Endodermal cell (in vitro differentiated cells): Measurements from ENCODE around the gene SETX. TPM values are rescaled to one million over a fixed set of nuclear protein-coding genes. Genes with fewer than 3 reads are reported as not detected.
A peak's percentile ranks its signal among the peaks of the same experiment; 100 is the strongest.

ENCODE experiments used
- DNase-seq: peaks from one replicate; pipeline ENCODE4 v3.0.0-alpha.2; 2017
- H3K27ac ChIP-seq: 2 replicates; pipeline ENCODE4 v1.5.1; 2013; ENCODE audit warnings: mild to moderate bottlenecking, low read depth, low read length, moderate library complexity
- H3K27me3 ChIP-seq: 2 replicates; pipeline ENCODE4 v1.6.1; 2013; ENCODE audit warnings: mild to moderate bottlenecking, low read length, moderate library complexity; ENCODE audit not compliant: insufficient read depth, control insufficient read depth, poor library complexity, severe bottlenecking
- H3K36me3 ChIP-seq: 2 replicates; pipeline ENCODE4 v1.7.0; 2013; ENCODE audit warnings: mild to moderate bottlenecking, low read length, moderate library complexity; ENCODE audit not compliant: control insufficient read depth, insufficient read depth
- H3K4me1 ChIP-seq: one replicate; pipeline ENCODE4 v1.7.0; 2013; ENCODE audit warnings: low read length; ENCODE audit not compliant: control insufficient read depth, insufficient read depth
- H3K4me3 ChIP-seq: 2 replicates; pipeline ENCODE4 v1.5.1; 2013; ENCODE audit warnings: mild to moderate bottlenecking, low read length, moderate library complexity
- H3K9ac ChIP-seq: 2 replicates; pipeline ENCODE4 v1.6.1; 2013; ENCODE audit warnings: mild to moderate bottlenecking, low read length, moderate library complexity; ENCODE audit not compliant: poor library complexity, severe bottlenecking; ENCODE audit errors: extremely low read depth
- H3K9me3 ChIP-seq: 2 replicates; pipeline ENCODE4 v1.6.1; 2013; ENCODE audit warnings: mild to moderate bottlenecking, low read length, moderate library complexity; ENCODE audit not compliant: control insufficient read depth
- H3K27ac Mint-ChIP-seq: 2 replicates; pipeline ENCODE4 v1.8.0; 2020; ENCODE audit warnings: mixed read lengths
- H3K27me3 Mint-ChIP-seq: 2 replicates; pipeline ENCODE4 v1.8.0; 2021; ENCODE audit warnings: mild to moderate bottlenecking, mixed read lengths; ENCODE audit not compliant: insufficient read depth
- H3K36me3 Mint-ChIP-seq: 2 replicates; pipeline ENCODE4 v1.8.0; 2020; ENCODE audit warnings: low read depth, mixed read lengths
- H3K4me1 Mint-ChIP-seq: 2 replicates; pipeline ENCODE4 v1.8.0; 2020; ENCODE audit warnings: mixed read lengths
- H3K4me3 Mint-ChIP-seq: 2 replicates; pipeline ENCODE4 v1.8.0; 2020; ENCODE audit warnings: mild to moderate bottlenecking, moderate library complexity, mixed read lengths
- H3K9me3 Mint-ChIP-seq: 2 replicates; pipeline ENCODE4 v1.8.0; 2020; ENCODE audit warnings: mild to moderate bottlenecking, mixed read lengths
- CTCF ChIP-seq: fragments of 200-600 bp; sonication (generic); conservative IDR thresholded peaks from 2 replicates; pipeline ENCODE4 v1.5.0; 2021; ENCODE audit warnings: antibody characterized with exemption, mild to moderate bottlenecking
- WGBS, 2 experiments: methylation state at CpG; one replicate each; pipeline versions ENCODE4 v1.1.5 to v1.1.7; 2013; ENCODE audit warnings: missing lambda C conversion rate in 2 of 2, mixed read lengths in 1 of 2; ENCODE audit not compliant: insufficient coverage in 1 of 2, insufficient read length in 1 of 2; 5-methylcytosine and 5-hydroxymethylcytosine counted together
- long read RNA-seq, 4 experiments: library from polyadenylated mRNA in 2 of 4; library from RNA in 1 of 4; library from capped mRNA in 1 of 4; stranded (forward) in 3 of 4; unstranded in 1 of 4; transcript quantifications; one replicate each; pipeline ENCODE4 v2.0.0, GENCODE V29; 2020 to 2021; ENCODE audit warnings: inconsistent platforms in 1 of 4
- polyA plus RNA-seq, 2 experiments: library from polyadenylated mRNA; stranded (reverse); fragments of 50-300 nt; gene quantifications; one replicate each; pipeline ENCODE4 v1.2.3, GENCODE V29; 2013
- total RNA-seq, 2 donors: library from RNA; stranded (reverse); fragmentation: NEBNext Ultra II Directional in 1 of 2; extraction: Animal tissue kit (Norgen Biotek cat#: 25700) in 1 of 2; gene quantifications; 2 replicates in 1 of 2; 3 replicates in 1 of 2; pipeline ENCODE4 v1.2.1, GENCODE V29; 2021

Gene SETX
- total RNA-seq: 10 to 100 TPM; 40.0 to 53.3 TPM
- 21.9 TPM for polyA plus RNA-seq (2013, experiment 1 of 2)
- polyA plus RNA-seq (2013, experiment 2 of 2): 23.6 TPM
- long read RNA-seq, experiment 1, partial matches to known transcripts: 3 of 13 reads
- long read RNA-seq, experiment 1, other reads (novel, unspliced or antisense): 10 of 13 reads
- long read RNA-seq, experiment 2, partial matches to known transcripts: 13 of 22 reads
- long read RNA-seq, experiment 2, other reads (novel, unspliced or antisense): 9 of 22 reads
- long read RNA-seq, experiment 3, partial matches to known transcripts: 148 of 188 reads
- long read RNA-seq, experiment 3, other reads (novel, unspliced or antisense): 40 of 188 reads
- long read RNA-seq, experiment 4, partial matches to known transcripts: 3 of 7 reads
- long read RNA-seq, experiment 4, other reads (novel, unspliced or antisense): 4 of 7 reads

- Mint-ChIP-seq H3K36me3 (peaks cover 35% of the 10 kb centered on the region), H3K4me3 (peak within 1 kb of the TSS; percentile 94)
- 0% methylated on average over 21 to 82 of the region's 82 CpGs for WGBS, 2 experiments
Observed at GRCh38 chr9:132354637-132355355, at the start of gene SETX. TSS of gene SETX (minus strand) at chr9:132354986. CDS start at chr9:132349428, 5,558 bp downstream.

GRCh38 chr9:132404228-132404881, 49.6 kb upstream of the SETX start:
- H3K27me3 Mint-ChIP-seq: no peaks in the 10 kb centered on the region
- Histone ChIP-seq H3K36me3 (peaks cover 43% of the 10 kb centered on the region), H3K27ac (no peak overlapping the region), H3K9me3 (no peaks in the 10 kb centered on the region), H3K4me1 (peaks cover 4% of the 10 kb centered on the region), H3K27me3 (no peaks in the 10 kb centered on the region), H3K9ac (no peak overlapping the region), H3K4me3 (no peak overlapping the region)
- 92 to 93% methylated on average over 7 to 9 of the region's 9 CpGs for WGBS, 2 experiments
- peaks cover 20% of the 10 kb centered on the region for H3K4me1 Mint-ChIP-seq
- no peak for TF ChIP-seq CTCF
- H3K9me3 Mint-ChIP-seq: no peaks in the 10 kb centered on the region
- H3K4me3 Mint-ChIP-seq: peak overlapping the region; percentile 85
- DNase-seq: no peak
- no peak overlapping the region for H3K27ac Mint-ChIP-seq
- H3K36me3 Mint-ChIP-seq: peaks cover 36% of the 10 kb centered on the region

More at GRCh38 chr9:132354637-132355355, at the start of gene SETX:
- Histone ChIP-seq H3K27ac (peak within 1 kb of the TSS; percentile 66), H3K4me3 (peak within 1 kb of the TSS; percentile 98), H3K9me3 (no peaks in the 10 kb centered on the region), H3K9ac (peak within 1 kb of the TSS; percentile 93), H3K4me1 (no peaks in the 10 kb centered on the region), H3K36me3 (peaks cover 34% of the 10 kb centered on the region), H3K27me3 (no peaks in the 10 kb centered on the region)
- H3K9me3 Mint-ChIP-seq: no peaks in the 10 kb centered on the region
- peak; percentile 99 for DNase-seq
- peak within 1 kb of the TSS; percentile 98 for H3K27ac Mint-ChIP-seq
- no peak for TF ChIP-seq CTCF
- H3K27me3 Mint-ChIP-seq: no peaks in the 10 kb centered on the region
- peaks cover 22% of the 10 kb centered on the region for H3K4me1 Mint-ChIP-seq

GRCh38 chr9:132401824-132402223, 47.0 kb upstream of the SETX start:
- Histone ChIP-seq H3K4me1 (no peaks in the 10 kb centered on the region), H3K9me3 (no peaks in the 10 kb centered on the region), H3K36me3 (peaks cover 68% of the 10 kb centered on the region), H3K9ac (no peak overlapping the region), H3K27ac (no peak overlapping the region), H3K27me3 (no peaks in the 10 kb centered on the region), H3K4me3 (no peak overlapping the region)
- TF ChIP-seq CTCF: no peak
- Mint-ChIP-seq H3K4me3 (no peak overlapping the region), H3K4me1 (peaks cover 9% of the 10 kb centered on the region), H3K36me3 (peaks cover 52% of the 10 kb centered on the region), H3K9me3 (no peaks in the 10 kb centered on the region), H3K27ac (peak overlapping the region; percentile 65), H3K27me3 (no peaks in the 10 kb centered on the region)
- 96 to 100% methylated on average over 2 to 4 of the region's 4 CpGs for WGBS, 2 experiments
- no peak for DNase-seq
